Cardiac septum (tissue), 1 donor: Measurements from ENCODE around the gene TTC7B. TPM values are rescaled to one million over a fixed set of nuclear protein-coding genes. Genes with fewer than 3 reads are reported as not detected.
"Not testable (repeated sequence)": the region's sequence is repeated elsewhere in the genome, so short reads cannot be mapped to it uniquely, and the experiment has no call there.

Source experiments
- DNase-seq: peaks from one replicate; pipeline ENCODE4 v3.0.0-alpha.2; 2020; ENCODE audit warnings: low spot score
- intact Hi-C: fragments of 100-400 bp; cut with DNase I; formaldehyde crosslinking; loops from one replicate; pipeline ENCODE4 v1.14.0; 2022
- long read RNA-seq: library from polyadenylated mRNA; unstranded; transcript quantifications from one replicate; pipeline ENCODE4 v2.0.0, GENCODE V29; 2021
- total RNA-seq: library from RNA; stranded (reverse); fragmentation: NEBNext Ultra II Directional; extraction: Animal tissue kit (Norgen Biotek cat#: 25700); gene quantifications from one replicate; pipeline ENCODE4 v1.2.1, GENCODE V29; 2021
- donor health status: DM: no; HTN: no; CAD: no.

TTC7B gene, protein sequence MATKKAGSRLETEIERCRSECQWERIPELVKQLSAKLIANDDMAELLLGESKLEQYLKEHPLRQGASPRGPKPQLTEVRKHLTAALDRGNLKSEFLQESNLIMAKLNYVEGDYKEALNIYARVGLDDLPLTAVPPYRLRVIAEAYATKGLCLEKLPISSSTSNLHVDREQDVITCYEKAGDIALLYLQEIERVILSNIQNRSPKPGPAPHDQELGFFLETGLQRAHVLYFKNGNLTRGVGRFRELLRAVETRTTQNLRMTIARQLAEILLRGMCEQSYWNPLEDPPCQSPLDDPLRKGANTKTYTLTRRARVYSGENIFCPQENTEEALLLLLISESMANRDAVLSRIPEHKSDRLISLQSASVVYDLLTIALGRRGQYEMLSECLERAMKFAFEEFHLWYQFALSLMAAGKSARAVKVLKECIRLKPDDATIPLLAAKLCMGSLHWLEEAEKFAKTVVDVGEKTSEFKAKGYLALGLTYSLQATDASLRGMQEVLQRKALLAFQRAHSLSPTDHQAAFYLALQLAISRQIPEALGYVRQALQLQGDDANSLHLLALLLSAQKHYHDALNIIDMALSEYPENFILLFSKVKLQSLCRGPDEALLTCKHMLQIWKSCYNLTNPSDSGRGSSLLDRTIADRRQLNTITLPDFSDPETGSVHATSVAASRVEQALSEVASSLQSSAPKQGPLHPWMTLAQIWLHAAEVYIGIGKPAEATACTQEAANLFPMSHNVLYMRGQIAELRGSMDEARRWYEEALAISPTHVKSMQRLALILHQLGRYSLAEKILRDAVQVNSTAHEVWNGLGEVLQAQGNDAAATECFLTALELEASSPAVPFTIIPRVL
- total RNA-seq, result 64.9 TPM
- long read RNA-seq, partial matches to known transcripts, result 12 of 34 reads
- long read RNA-seq, other reads (novel, unspliced or antisense), result 22 of 34 reads

GRCh38 chr14:90815822-90816662 is at the start of gene TTC7B:
TTC7B (minus strand) TSS chr14:90816430; CDS start chr14:90816295, 135 bp downstream.
- intact Hi-C loops, result loop anchor here (1.0 to 5.0 kb wide), 2 partner anchors 57 to 99 kb away; no protein-coding TSS in a partner anchor
- DNase-seq, result no peak

GRCh38 chr14:90864741-90865140 is 48.5 kb upstream of the TTC7B start:
- DNase-seq, result no peak
- intact Hi-C loops, result no loop called here

DNA sequence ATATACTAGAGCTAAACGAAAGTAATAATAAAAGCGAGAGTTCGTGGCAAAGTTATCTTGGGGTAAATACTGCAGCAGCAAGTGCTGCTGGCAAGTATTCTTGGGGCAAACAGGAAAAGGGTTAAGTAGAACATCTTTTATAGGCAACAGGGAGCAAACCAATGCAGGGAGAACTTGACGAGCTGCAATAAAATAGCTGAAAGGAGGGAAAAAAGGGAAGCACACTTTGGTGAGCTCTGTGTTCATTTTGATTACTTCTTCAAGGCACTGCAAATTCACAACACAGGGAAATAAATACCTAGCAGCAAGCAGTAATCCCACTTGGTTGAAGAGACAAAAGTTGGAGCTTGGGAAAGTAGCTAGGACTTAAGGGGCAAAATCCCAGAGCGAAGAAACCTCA is 42.3 kb upstream of the TTC7B start:
- no peak for DNase-seq
- intact Hi-C loops, result no loop called here

DNA sequence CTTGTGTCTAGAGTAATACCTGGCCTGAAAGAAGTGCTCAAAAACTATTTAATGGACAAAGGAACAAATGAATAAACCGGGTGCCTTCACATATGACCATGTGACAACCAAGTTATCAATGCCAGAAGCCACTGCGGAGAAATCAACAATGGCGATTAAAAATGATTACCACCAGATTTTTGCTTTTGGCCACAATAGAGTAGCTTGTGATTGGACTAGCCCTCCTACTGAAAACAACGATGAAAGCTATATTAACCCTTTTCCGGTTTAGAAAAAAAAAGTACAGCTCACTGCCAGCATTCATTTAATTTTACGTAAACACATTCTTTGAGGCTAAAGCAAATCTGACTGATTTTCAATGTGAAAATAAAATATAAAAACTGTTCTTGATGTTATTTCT is 41.6 kb upstream of the TTC7B start:
- intact Hi-C loops, result no loop called here
- no peak for DNase-seq

DNA sequence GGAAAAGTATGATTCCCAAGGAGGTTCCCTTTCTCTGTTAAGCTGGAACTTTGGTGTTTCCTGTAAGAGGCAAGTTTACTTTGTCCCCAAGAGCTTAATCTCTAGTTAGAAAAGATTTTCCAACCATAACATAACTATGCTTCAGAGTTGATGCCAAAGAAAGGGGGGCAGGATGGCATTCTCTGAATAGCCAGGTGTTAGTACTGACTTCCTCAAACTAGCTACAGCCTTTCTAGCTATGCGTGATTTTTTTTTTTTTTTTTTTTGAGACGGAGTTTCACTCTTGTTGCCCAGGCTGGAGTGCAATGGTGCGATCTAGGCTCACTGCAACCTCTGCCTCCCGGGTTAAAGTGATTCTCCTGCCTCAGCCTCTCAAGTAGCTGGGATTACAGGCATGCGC is 39.9 kb upstream of the TTC7B start:
- DNase-seq, intact Hi-C loops: not testable (repeated sequence)

DNA sequence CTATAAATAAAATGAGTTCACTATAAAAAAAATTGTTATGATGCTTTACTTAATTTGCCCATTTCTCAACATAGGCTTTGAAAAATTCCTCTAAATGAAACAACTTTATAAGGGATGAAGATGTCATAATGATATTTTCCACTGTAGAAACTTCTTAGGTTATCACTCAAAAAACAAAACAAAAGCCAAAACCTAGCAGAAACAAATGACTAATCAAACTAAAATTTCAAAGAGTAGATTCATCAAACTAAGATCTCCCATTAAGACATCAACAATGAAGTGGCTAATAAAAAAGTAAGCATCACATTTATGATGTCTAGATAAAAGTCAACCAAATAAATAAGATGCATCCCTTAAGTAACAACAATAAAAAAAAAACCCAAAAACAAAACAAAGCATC is 36.9 kb upstream of the TTC7B start:
- intact Hi-C loops, result no loop called here
- DNase-seq, result no peak

DNA sequence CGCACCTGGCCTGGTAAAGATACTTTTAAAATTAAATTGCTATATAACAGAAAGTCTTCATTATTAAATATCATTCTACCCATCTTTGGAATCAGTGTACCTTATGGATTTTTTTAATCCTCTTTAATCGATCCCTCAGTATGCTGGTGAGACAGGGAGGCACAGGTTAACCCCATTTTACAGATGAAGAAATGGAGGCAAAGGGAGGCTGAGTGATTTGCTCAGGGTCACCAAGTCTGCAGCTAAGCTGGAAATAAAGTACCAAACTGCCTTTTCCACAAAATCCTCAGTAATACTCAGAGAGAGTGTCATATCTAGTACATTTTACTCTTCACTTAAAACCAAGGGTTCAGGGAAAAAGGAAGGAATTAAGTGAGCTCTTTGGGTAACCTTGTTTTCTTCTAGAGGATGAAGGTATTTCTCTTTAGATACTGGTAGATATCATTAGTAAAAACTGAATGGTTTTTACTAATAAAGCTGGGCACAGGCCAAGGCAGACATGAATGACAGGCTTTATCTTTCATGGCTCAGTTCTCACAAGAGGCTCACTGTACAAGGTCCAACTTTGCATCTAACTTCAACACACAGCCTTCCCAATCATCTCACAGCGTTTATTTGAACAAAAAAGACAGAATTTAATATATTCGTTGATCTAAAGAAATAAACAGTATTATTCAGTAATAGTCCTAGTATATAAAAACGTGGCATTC is 35.3 kb upstream of the TTC7B start:
- intact Hi-C loops, result no loop called here
- DNase-seq, result no peak

- no peak for DNase-seq
- intact Hi-C loops, result no loop called here
These were observed 34.3 kb upstream of the TTC7B start for GRCh38 chr14:90850487-90850886.

DNA sequence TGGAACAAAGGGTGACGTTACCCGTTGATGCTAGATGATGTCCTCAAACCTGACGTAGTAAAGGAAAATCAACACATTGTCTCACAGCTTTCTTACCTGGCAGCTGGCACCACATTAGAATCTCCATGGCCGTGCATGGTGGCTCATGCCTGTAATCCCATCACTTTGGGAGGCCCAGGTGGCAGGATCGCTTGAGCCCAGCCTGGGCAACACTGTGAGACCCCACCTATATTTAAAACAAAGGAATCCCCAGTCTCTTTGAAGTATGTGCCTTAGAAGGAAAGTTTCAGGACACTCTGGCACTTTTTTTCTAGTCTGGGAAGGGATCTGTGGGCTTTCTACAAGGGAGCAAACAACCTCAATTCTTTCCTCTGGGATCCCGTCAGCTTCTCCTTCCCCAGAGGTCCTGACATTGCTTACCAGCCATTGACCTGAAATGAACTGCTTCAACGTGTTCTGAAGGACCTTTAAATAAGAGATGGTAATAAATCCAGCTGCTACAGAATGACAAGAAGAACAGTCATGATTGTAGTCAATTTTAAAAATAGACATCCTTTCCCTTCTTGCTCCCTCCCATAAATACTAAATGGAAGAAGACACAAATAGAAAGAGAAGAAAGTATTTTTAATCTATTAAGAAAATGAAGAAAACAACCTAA is 33.7 kb upstream of the TTC7B start:
- intact Hi-C loops, result no loop called here
- no peak for DNase-seq

DNA sequence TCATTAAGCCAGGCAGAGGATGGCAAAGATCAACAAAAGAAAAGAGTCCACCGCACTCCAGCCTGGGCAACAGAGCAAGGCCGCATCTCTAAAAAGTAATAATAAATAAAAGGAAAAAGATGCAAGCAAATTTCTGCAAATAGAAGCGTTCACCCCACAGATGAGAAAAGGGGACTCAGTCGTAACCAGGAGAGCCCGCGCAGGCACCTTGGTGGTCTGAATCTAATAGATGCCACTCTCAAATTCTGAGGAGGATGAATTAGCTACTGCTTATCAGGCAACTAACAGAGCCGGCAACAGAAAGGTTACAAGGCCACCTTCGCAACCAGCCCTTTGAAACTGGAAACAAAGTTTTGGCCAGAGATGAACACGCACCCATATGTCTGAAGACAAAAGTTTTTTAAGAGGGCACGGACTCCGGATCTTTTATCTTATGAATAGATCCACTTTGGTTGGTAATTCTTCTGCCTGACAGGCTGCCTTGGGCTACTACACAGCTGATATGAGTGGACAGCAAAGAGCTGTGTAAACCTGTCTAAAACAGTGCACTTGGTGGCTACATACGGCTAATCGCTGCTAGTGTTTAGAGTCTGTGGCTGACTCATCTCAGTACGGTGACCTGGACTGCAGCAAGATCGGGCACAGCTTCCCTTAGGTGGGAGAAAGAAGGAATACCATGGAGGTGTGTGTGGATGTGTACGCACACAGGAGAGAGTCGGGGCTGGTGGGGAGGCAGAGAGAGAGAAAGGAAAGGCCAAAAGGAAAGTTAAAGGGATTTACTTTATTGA is 32.9 kb upstream of the TTC7B start:
- no peak for DNase-seq
- intact Hi-C loops, result no loop called here

DNA sequence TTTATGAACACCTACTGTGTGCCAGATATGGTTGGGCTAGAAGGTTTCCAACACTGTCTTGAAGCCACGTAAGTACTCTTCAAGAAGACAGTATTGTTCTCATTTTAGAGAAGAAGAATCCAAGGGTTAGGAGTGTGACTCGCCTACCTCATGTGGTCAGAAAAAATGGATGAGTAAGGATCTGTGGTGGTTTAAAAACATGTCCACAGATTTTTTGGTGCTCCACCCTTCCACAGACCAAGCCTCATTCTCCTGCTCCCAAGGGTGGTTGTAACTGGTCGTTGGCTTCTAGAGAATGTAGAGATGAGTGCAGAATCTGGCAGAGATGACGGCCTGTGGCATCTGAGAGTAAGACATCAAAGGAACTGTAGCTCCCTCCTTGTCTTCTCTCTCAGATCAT is 30.3 kb upstream of the TTC7B start:
- intact Hi-C loops, result no loop called here
- no peak for DNase-seq

DNA sequence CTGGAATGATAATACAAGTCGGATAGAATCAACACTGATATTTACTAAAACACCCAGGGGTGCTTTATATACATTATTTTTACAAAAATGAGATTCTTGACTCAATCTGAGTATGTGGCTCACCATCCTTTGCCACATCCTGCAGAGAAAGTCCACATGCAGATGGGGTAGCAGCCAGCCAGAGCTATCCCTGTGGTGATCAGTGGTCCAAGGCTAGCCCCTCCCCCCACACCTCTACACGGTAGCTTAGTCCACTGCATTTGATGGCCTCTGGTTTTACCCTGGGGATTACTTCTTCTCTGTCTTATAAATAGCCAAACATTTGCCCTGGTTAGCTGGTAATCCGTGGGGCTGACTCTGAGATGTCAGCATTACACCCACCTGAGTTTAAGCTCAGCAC is 28.1 kb upstream of the TTC7B start:
- intact Hi-C loops, result no loop called here
- DNase-seq, result no peak

DNA sequence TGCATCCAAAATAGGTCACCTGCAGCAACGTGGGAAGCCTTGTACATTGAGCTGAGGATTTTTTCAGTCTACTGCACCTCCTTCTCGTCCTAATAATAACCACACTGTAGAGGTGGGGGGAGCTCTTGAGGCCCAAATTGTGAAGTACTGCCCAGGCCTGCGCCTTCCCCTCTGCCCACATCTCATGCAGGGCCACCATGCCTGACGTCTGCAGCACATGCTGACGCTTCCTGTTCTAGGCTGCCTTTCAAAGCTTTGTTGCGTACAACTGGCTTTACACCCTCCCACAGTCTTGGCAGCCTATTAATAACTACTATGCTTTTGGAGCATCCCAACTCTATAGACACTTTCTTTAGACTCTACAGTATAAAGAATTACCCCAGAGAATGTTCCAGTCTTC is 26.5 kb upstream of the TTC7B start:
- no peak for DNase-seq
- intact Hi-C loops, result no loop called here

DNA sequence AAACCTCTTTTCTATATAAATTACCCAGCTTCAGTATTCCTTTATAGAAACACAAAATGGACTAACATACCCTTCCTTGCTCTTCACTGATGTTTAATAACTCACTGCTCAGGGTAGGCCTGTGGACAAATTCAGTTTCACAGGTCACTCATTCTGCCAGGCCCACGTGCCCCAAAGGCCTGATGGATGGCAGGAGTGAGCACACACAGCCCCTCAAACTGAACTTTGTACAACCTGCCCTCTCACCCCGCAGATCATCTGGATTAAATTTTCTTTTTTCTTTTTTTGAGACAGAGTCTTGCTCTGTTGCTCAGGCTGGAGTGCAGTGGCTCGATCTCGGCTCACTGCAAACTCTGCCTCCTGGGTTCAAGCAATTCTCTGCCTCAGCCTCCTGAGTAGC is 24.4 kb upstream of the TTC7B start:
- DNase-seq, intact Hi-C loops: not testable (repeated sequence)

- intact Hi-C loops, result no loop called here
- DNase-seq, result peak; percentile 41
These were observed 23.6 kb upstream of the TTC7B start for GRCh38 chr14:90839889-90840266.

GRCh38 chr14:90839024-90839888 is 23.0 kb upstream of the TTC7B start:
- intact Hi-C loops, result no loop called here
- DNase-seq, result peak; percentile 83

DNA sequence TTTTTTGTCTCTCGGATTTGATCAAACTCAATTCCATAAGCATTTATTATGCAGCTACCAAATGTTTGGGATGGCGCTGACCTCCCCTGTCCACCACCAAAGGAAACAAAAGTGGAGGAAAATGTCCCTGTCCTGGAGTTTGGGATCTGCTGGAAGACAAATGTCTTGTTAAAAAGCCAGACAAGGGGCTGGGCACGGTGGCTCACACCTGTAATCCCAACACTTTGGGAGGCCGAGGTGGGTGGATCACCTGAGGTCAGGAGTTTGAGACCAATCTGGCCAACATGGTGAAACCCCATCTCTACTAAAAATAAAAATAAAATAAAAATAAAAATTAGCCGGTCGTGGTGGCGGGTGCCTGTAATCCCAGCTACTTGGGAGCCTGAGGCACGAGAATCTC is 22.3 kb upstream of the TTC7B start:
- peak; percentile 20 for DNase-seq

More for the DNA sequence above, 22.3 kb upstream of the TTC7B start:
- intact Hi-C loops, result not testable (repeated sequence)
